Heart left ventricle (tissue), 13 donors: ENCODE results near the gene CASS4.

ENCODE experiments used
- CTCF ChIP-seq, 12 donors: fragments of 200-600 bp; sonication (generic) in 4 of 12; IDR thresholded peaks; one replicate each; pipeline versions ENCODE4 v1.5.0 to v1.8.0; 2018 to 2022; ENCODE audit warnings: antibody characterized with exemption in 12 of 12, mild to moderate bottlenecking in 5 of 12
- POLR2A ChIP-seq, 2 donors: fragments of 450-650 bp; IDR thresholded peaks; one replicate each; pipeline ENCODE4 v1.6.1; 2017; ENCODE audit warnings: antibody characterized with exemption in 2 of 2, mild to moderate bottlenecking in 2 of 2, moderate library complexity in 2 of 2
- donor health status: ischemic (EF 13 %, LVEDD 7.1; RV severe dilation, severe dysfunction).
- donor health status: DM: no; HTN: yes; CAD: no.
- donor health status: DM: no; HTN: no; CAD: no.
- donor health status: ischemic (EF 25% LVEDD 6.9; RV normal size, moderate dysfunction).
- donor health status: ischemic (EF 25% LVEDD 5.7; RV mildly dilated, moderate dysfunction).
- donor health status: ischemic (EF 35%, LVEDD 5.7; RV mildly dilated, moderate dysfunction).
- donor health status: nonischemic (EF 11% LVEDD 7.7; RV severe dilation, severe dysfunction).
- donor health status: DM: yes; HTN: yes; CAD: no.
- donor health status: PGD.
- donor health status: ischemic (EF 29% LVEDD 5.4; RV normal size, mild dysfunction).
- donor health status: nonischemic (EF 23%, LVEDD 6.1; RV moderate dilation, normal function).

- TF ChIP-seq CTCF (IDR thresholded peaks at IDR 0.05) (no peak), POLR2A (IDR thresholded peaks at IDR 0.05) (no peak)
Observed at GRCh38 chr20:56483970-56484369, 71.9 kb downstream of the CASS4 start.
